B cell (primary cell): Measurements from ENCODE around the gene SNX20. TPM values are rescaled to one million over a fixed set of nuclear protein-coding genes. Genes with fewer than 3 reads are reported as not detected.

ENCODE experiments used
- ATAC-seq: fragments of 200-7000 bp; cut with Tn5 transposase; one replicate; pipeline ENCODE4 v1.10.0; 2021; ENCODE audit warnings: low read depth, mild to moderate bottlenecking, moderate number of reproducible peaks, moderate library complexity
- CTCF ChIA-PET: fragments of 350-600 bp; sonication (Branson Sonifier 250); formaldehyde crosslinking; loops from one replicate; lab custom pipeline; 2021; ENCODE audit warnings: antibody characterized with exemption, inconsistent platforms; lab: Charles Lee
- POLR2A ChIA-PET: fragments of 350-600 bp; sonication (Branson Sonifier 250); formaldehyde crosslinking; loops from one replicate; lab custom pipeline; 2021; ENCODE audit warnings: antibody characterized with exemption; lab: Charles Lee
- DNase-seq: peaks from one replicate; pipeline ENCODE4 v3.0.0; 2013
- H2AFZ ChIP-seq: 2 replicates; pipeline ENCODE4 v1.6.1; 2012; ENCODE audit warnings: mild to moderate bottlenecking, low read depth, low read length; ENCODE audit not compliant: insufficient read depth, poor library complexity, severe bottlenecking
- H3K27ac ChIP-seq, 2 donors: 1 replicate in 1 of 2; 2 replicates in 1 of 2; pipeline ENCODE4 v1.5.1; 2012 to 2013; ENCODE audit warnings: low read length in 2 of 2, mild to moderate bottlenecking in 2 of 2, moderate library complexity in 1 of 2
- H3K27me3 ChIP-seq, 4 experiments: fragments of 200-600 bp in 1 of 4; sonication (generic) in 1 of 4; replicated peaks in 1 of 4; 1 replicate in 2 of 4; 2 replicates in 2 of 4; pipeline versions ENCODE4 v1.6.1 to v1.7.0; 2013 to 2016; ENCODE audit warnings: low read length in 3 of 4, mild to moderate bottlenecking in 2 of 4, mixed read lengths in 1 of 4, moderate library complexity in 1 of 4; ENCODE audit not compliant: insufficient read depth in 4 of 4, control insufficient read depth in 3 of 4; ENCODE audit errors: control extremely low read depth in 1 of 4
- H3K36me3 ChIP-seq, 2 experiments: replicated peaks in 1 of 2; 1 replicate in 1 of 2; 2 replicates in 1 of 2; pipeline versions ENCODE4 v1.6.1 to v1.7.1; 2013; ENCODE audit warnings: low read length in 1 of 2; ENCODE audit not compliant: insufficient read depth in 2 of 2, control insufficient read depth in 1 of 2; ENCODE audit errors: control extremely low read depth in 1 of 2, extremely low read depth in 1 of 2
- H3K4me1 ChIP-seq, 2 donors: fragments of 200-600 bp in 1 of 2; sonication (generic) in 1 of 2; 1 replicate in 1 of 2; 2 replicates in 1 of 2; pipeline versions ENCODE4 v1.5.1 to v1.6.1; 2013 to 2017; ENCODE audit warnings: low read length in 2 of 2; ENCODE audit not compliant: control insufficient read depth in 2 of 2, insufficient read depth in 2 of 2
- H3K4me2 ChIP-seq: replicated peaks from 2 replicates; pipeline ENCODE3; 2012; ENCODE audit warnings: mild to moderate bottlenecking, low read depth, low read length; ENCODE audit not compliant: poor library complexity, severe bottlenecking
- H3K4me3 ChIP-seq, 5 experiments: fragments of 200-600 bp in 1 of 5; sonication (generic) in 1 of 5; 1 replicate in 3 of 5; 2 replicates in 2 of 5; pipeline versions ENCODE4 v1.5.1 to v1.7.0; 2011 to 2016; ENCODE audit warnings: low read length in 4 of 5, mild to moderate bottlenecking in 4 of 5, low read depth in 2 of 5, control low read depth in 1 of 5, moderate library complexity in 1 of 5; ENCODE audit not compliant: insufficient read depth in 1 of 5; ENCODE audit errors: control extremely low read depth in 1 of 5, extremely low read depth in 1 of 5
- H3K79me2 ChIP-seq: fragments of 200-600 bp; sonication (generic); one replicate; pipeline ENCODE4 v1.6.0; 2016; ENCODE audit warnings: low read length; ENCODE audit not compliant: control insufficient read depth, insufficient read depth
- H3K9ac ChIP-seq: fragments of 200-600 bp; sonication (generic); 2 replicates; pipeline ENCODE4 v1.6.1; 2017; ENCODE audit warnings: mild to moderate bottlenecking, low read length, moderate library complexity
- H3K9me3 ChIP-seq, 3 donors: one replicate each; pipeline versions ENCODE4 v1.6.1 to v1.7.1; 2013; ENCODE audit warnings: low read length in 2 of 3; ENCODE audit not compliant: control insufficient read depth in 2 of 3, insufficient read depth in 1 of 3; ENCODE audit errors: control extremely low read depth in 1 of 3
- H4K20me1 ChIP-seq: 2 replicates; pipeline ENCODE4 v1.6.0; 2012; ENCODE audit warnings: mild to moderate bottlenecking, low read length; ENCODE audit not compliant: insufficient read depth, control insufficient read depth, poor library complexity, severe bottlenecking
- H3K27ac Mint-ChIP-seq: one replicate; pipeline ENCODE4 v1.8.0; 2021; ENCODE audit warnings: mixed read lengths
- H3K27me3 Mint-ChIP-seq: one replicate; pipeline ENCODE4 v1.8.0; 2021; ENCODE audit warnings: mixed read lengths
- H3K4me1 Mint-ChIP-seq: one replicate; pipeline ENCODE4 v1.8.0; 2021; ENCODE audit warnings: mixed read lengths
- H3K4me3 Mint-ChIP-seq: one replicate; pipeline ENCODE4 v1.8.0; 2021; ENCODE audit warnings: mixed read lengths
- H3K9me3 Mint-ChIP-seq: one replicate; pipeline ENCODE4 v1.8.0; 2022; ENCODE audit warnings: mixed read lengths; ENCODE audit not compliant: insufficient read depth
- EZH2 ChIP-seq: IDR thresholded peaks from 2 replicates; pipeline ENCODE4 v1.6.1; 2012; ENCODE audit warnings: borderline replicate concordance, low read depth, mild to moderate bottlenecking, moderate library complexity, low read length; ENCODE audit not compliant: insufficient read depth, poor library complexity, severe bottlenecking
- WGBS: methylation state at CpG from one replicate; pipeline ENCODE4 v1.1.5; 2013; ENCODE audit warnings: missing lambda C conversion rate; ENCODE audit not compliant: insufficient coverage; 5-methylcytosine and 5-hydroxymethylcytosine counted together
- intact Hi-C: fragments of 100-400 bp; cut with micrococcal nuclease; formaldehyde crosslinking; loops from one replicate; pipeline ENCODE4 v1.10.0; 2022
- polyA plus RNA-seq: library from polyadenylated mRNA; depleted of rRNA; stranded (reverse); fragments of >200 nt; gene quantifications from 2 replicates; pipeline ENCODE4 v1.2.3, GENCODE V29; 2012
- total RNA-seq, 2 donors: library from RNA; stranded (reverse); fragments of 120-200 nt in 1 of 2; gene quantifications; 1 replicate in 1 of 2; 2 replicates in 1 of 2; pipeline versions ENCODE4 v1.2.3 to v1.2.4, GENCODE V29; 2013 to 2022
- TF ChIP-seq, protein P1 (sequence below): fragments of 200-600 bp; IDR thresholded peaks from one replicate; pipeline ENCODE4 v1.8.0; 2022; ENCODE audit warnings: antibody characterized with exemption, mild to moderate bottlenecking

The SNX20 gene
- total and polyA plus RNA-seq, 2 donors (not counting 1 experiment from before 2014, with no cell fraction given), result 34.7 to 43.0 TPM

DNA sequence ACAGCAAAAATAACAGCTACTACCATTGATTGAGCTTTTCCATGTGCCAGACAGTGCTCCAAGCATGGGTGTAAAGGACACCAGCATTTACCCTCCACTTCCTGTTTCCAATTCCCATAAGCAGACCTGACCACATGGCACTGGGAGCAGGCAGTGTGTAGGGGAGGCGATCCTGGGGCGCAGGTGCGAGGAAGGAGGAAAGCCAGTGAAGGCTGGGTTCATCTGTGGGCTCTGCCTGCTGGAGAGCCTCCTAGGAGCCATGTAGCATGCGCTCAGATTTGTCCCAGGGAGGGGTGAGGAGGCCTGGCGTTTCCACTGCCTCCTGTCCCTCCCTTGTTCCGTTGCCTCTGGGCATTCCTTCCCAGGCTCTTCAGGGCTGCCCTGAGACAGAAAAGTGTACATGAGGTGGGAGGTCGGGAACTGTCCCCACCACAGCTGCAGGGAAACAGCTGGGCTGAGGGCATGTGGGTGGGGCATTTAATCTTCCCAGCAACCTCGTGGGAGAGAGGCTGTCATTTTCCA, 56.6 kb downstream of the SNX20 start:
- Histone ChIP-seq H4K20me1 (no peaks in the 10 kb centered on the region), H3K4me2 (no peak overlapping the region), H3K4me1 (peaks cover 12 to 14% of the 10 kb centered on the region in 2 donors), H3K79me2 (no peaks in the 10 kb centered on the region), H3K9me3 (peaks cover 0 to 3% (median 0%) of the 10 kb centered on the region in 3 donors), H3K27me3 (no peaks in the 10 kb centered on the region), H3K36me3 (no peaks in the 10 kb centered on the region), H3K9ac (no peak overlapping the region), H3K27ac (no peak overlapping the region), H2AFZ (no peak overlapping the region), H3K4me3 (no peak overlapping the region)
- Mint-ChIP-seq H3K4me3 (no peak overlapping the region), H3K27me3 (no peaks in the 10 kb centered on the region), H3K27ac (no peak overlapping the region), H3K4me1 (peaks cover 13% of the 10 kb centered on the region), H3K9me3 (no peaks in the 10 kb centered on the region)
- ChIA-PET POLR2A (no interaction called here), CTCF (no interaction called here)
- TF ChIP-seq EZH2, result no peak
- TF ChIP-seq, protein P1, sequence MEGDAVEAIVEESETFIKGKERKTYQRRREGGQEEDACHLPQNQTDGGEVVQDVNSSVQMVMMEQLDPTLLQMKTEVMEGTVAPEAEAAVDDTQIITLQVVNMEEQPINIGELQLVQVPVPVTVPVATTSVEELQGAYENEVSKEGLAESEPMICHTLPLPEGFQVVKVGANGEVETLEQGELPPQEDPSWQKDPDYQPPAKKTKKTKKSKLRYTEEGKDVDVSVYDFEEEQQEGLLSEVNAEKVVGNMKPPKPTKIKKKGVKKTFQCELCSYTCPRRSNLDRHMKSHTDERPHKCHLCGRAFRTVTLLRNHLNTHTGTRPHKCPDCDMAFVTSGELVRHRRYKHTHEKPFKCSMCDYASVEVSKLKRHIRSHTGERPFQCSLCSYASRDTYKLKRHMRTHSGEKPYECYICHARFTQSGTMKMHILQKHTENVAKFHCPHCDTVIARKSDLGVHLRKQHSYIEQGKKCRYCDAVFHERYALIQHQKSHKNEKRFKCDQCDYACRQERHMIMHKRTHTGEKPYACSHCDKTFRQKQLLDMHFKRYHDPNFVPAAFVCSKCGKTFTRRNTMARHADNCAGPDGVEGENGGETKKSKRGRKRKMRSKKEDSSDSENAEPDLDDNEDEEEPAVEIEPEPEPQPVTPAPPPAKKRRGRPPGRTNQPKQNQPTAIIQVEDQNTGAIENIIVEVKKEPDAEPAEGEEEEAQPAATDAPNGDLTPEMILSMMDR, result no peak
- no peak for ATAC-seq
- intact Hi-C loops, result no loop called here
- 94% methylated on average over 7 of the region's 8 CpGs for WGBS
- no peak for DNase-seq

DNA sequence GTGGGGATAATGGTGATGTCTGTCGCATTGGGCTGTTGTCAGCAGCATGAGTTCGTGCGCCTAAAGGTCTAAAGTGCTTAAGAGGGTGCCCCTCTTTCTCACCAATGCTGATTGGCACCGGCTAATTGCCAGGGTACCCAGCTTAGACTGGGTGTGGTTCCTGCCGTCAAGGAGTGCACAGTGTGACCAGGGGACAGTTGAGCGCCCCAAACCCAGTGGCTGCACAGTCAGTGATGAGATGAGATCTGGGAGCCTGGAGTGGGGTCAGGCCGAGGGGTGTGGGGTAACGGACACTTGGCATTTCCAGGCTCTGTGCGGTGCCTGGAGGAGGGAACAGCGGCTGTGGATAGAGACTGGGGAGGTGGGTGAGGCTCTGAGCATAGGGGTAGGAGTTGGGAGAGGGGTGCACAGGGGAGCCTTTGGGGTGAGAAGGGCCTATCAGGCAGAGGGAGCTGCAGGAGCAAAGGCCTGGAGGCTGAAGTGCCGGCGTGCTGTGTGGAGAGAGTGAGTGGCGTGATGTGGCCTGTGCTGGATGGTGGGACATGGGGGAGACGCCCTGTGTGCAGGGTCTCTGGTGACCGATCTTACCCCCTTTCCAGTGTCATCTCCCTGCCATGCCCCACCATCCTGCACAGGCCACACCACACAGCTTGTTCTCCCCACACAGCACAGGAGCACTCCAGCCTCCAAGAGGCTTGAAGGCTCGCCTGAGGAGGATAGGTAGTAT, 58.3 kb downstream of the SNX20 start:
- H3K4me3 Mint-ChIP-seq, result no peak overlapping the region
- Histone ChIP-seq H3K36me3 (no peaks in the 10 kb centered on the region), H3K9me3 (peaks cover 0 to 6% (median 0%) of the 10 kb centered on the region in 3 donors), H3K4me3 (no peak overlapping the region), H4K20me1 (no peaks in the 10 kb centered on the region), H3K4me1 (peaks cover 12 to 13% of the 10 kb centered on the region in 2 donors), H3K27ac (no peak overlapping the region), H3K79me2 (no peaks in the 10 kb centered on the region), H2AFZ (no peak overlapping the region), H3K4me2 (no peak overlapping the region), H3K27me3 (no peaks in the 10 kb centered on the region), H3K9ac (no peak overlapping the region)
- intact Hi-C loops, result no loop called here
- TF ChIP-seq, protein P1, result no peak
- no peak for TF ChIP-seq EZH2
- CTCF ChIA-PET, result interaction anchor here (0.7 kb wide), 1 partner anchor 36 kb away, joined by 3 read pairs; no protein-coding TSS in a partner anchor
- peaks cover 13% of the 10 kb centered on the region for H3K4me1 Mint-ChIP-seq
- 98% methylated on average over 12 of the region's 16 CpGs for WGBS
- no peak for DNase-seq
- no peaks in the 10 kb centered on the region for H3K27me3 Mint-ChIP-seq
- POLR2A ChIA-PET, result no interaction called here
- no peak for ATAC-seq
- H3K27ac Mint-ChIP-seq, result no peak overlapping the region
- H3K9me3 Mint-ChIP-seq, result no peaks in the 10 kb centered on the region
